Stimulated activated CD4-positive, alpha-beta T cell treated with anti-CD3 and anti-CD28 coated beads, Interleukin-4, amount 100 ng/mL, for 24 hours (primary cell): ENCODE measurements around the gene GRP.

ENCODE experiments used
- DNase-seq: peaks from one replicate; pipeline ENCODE4 v3.0.0-alpha.2; 2020

The GRP gene

GRCh38 chr18:59268721-59269562 lies 49.0 kb downstream of the GRP start:
- no peak for DNase-seq

- DNase-seq = no peak
These were observed 49.7 kb downstream of the GRP start for GRCh38 chr18:59269563-59270119.

DNA sequence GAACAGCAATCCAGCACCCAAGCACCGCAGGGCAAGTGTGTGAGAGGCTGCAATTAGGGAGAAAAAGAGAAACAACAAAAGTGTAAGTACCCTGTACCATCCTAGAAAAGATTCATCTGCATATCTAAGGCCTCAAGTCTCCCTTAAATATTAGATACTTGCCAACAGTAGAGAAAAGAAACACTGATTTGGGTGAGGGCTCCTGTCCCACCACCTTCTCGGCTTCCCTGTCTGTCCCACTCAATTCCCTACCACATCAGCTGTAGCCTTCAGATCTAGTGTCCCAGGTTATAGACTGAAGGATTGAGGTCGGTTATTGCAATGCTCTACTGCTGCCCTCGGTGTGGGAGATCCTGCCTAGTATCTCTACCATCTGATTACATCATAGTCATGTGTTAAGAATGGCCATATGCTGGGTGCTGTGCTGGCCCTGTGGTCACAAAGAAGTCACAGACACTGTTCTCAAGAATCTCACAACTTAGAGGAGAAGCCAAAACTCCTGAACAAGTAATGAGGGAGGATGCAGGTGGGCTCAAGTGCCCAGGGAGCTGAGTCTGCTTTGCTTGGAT lies 50.8 kb downstream of the GRP start:
- no peak for DNase-seq

GRCh38 chr18:59271606-59272220 lies 51.8 kb downstream of the GRP start:
- DNase-seq = no peak

- no peak for DNase-seq
These were observed 52.4 kb downstream of the GRP start for GRCh38 chr18:59272221-59272888.

GRCh38 chr18:59272891-59273758 lies 53.2 kb downstream of the GRP start, which contains the start of gene RAX:
Gene RAX, minus strand, starts transcription at chr18:59273454. Its CDS starts 248 bp downstream, at chr18:59273206.
- no peak for DNase-seq

GRCh38 chr18:59273759-59274532 lies 54.0 kb downstream of the GRP start:
- DNase-seq = no peak

- DNase-seq = no peak
These were observed 54.6 kb downstream of the GRP start for GRCh38 chr18:59274533-59274928.

DNA sequence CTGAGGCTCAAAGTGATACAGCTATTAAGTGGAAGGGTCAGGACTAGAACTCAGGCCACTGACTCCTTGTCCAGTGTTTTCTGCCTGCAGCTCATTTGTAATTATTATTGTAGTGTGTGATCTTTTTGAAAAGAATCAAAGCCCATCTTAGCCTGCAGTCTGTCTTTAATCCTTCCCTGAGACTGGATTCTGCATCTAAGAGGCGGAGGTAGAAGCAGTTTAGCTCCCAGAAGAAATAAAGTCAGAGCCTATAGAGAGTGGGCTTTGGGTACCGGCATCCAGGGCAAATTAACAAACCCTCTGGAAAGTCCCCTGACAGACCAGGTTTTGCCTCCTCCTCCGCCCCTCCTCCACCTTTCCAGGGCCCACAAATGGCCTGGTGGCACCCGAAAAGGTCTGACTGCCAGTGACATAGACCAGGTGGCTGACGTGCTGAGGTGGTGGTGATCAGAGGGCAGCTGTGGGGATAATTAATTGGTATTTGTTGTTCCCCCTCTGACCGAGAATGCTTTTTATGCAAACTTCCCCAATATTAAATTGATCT lies 55.5 kb downstream of the GRP start:
- DNase-seq = no peak

DNA sequence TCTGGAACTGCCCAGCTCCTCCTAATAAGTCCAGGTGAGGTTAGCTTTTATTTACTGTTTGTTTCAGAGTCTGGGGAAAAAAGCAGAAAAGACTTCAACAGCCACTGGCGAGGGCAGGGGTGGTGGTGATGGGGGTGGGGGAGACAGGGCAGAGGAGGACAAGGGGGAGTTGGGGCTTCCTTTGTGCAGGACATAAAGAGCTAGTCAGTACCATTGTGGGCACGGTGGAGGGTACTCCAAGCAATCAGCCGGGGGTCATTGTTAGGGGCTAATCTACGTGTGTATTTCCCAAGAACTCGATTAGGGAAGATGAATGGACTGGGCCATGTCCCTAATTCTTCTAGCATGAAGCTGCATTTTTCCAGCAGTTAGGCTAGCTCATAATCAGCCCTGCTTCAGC lies 56.1 kb downstream of the GRP start:
- DNase-seq = no peak

GRCh38 chr18:59278793-59279192 lies 58.8 kb downstream of the GRP start:
- no peak for DNase-seq

GRCh38 chr18:59279193-59279592 lies 59.2 kb downstream of the GRP start:
- no peak for DNase-seq

- no peak for DNase-seq
These were observed 59.8 kb downstream of the GRP start for GRCh38 chr18:59279722-59280121.
